GM23248 (cell line): Measurements from ENCODE around the gene TGFB1I1.

ENCODE experiments used
- EZH2 ChIP-seq: fragments of 200-600 bp; sonication (generic); IDR thresholded peaks from 2 replicates; pipeline ENCODE4 v1.6.1; 2018; ENCODE audit warnings: antibody characterized with exemption, mild to moderate bottlenecking; ENCODE audit not compliant: insufficient read depth, poor library complexity, severe bottlenecking
- EZH2phosphoT487 ChIP-seq: fragments of 200-600 bp; sonication (generic); IDR thresholded peaks from 2 replicates; pipeline ENCODE4 v1.6.1; 2018; ENCODE audit warnings: antibody characterized with exemption, moderate library complexity, mild to moderate bottlenecking, low read depth; ENCODE audit not compliant: insufficient read depth

GRCh38 chr16:31498493-31498892, 26.5 kb downstream of the TGFB1I1 start:
- TF ChIP-seq EZH2: no peak
- TF ChIP-seq EZH2phosphoT487: no peak
